ENCODE measurements around the gene HSPB8. TPM values are rescaled to one million over a fixed set of nuclear protein-coding genes. Genes with fewer than 3 reads are reported as not detected.

Gene HSPB8
- total RNA-seq, 6 experiments from 2014 or later: 0.68 to 15.9 (median 2.5) TPM

- no peaks in the 10 kb centered on the region for H3K4me1 ChIP-seq
- WGBS (ENCODE audit: insufficient coverage, low coverage, low lambda C conversion rate, missing lambda C conversion rate): 23% methylated on average over 2 of the region's 2 CpGs
- no peaks in the 10 kb centered on the region for H3K36me3 ChIP-seq
- no peak for DNase-seq
- no peaks in the 10 kb centered on the region for H3K27me3 ChIP-seq
- H3K4me3 ChIP-seq: no peak overlapping the region
- TF ChIP-seq POLR2A (IDR thresholded peaks at IDR 0.05) (no peak), CTCF (IDR thresholded peaks at IDR 0.05) (no peak)
- H3K9me3 ChIP-seq: no peaks in the 10 kb centered on the region
- no peak overlapping the region for H3K27ac ChIP-seq
- peak in 2 of 4 donors; percentile 24 to 28 for ATAC-seq
- intact Hi-C loops (cut with DNase I): no loop called here
Observed at GRCh38 chr12:119204131-119204530, 25.4 kb downstream of the HSPB8 start.

GRCh38 chr12:119204671-119205285, 26.0 kb downstream of the HSPB8 start:
- H3K9me3 ChIP-seq: no peaks in the 10 kb centered on the region
- 71% methylated on average over 1 of the region's 7 CpGs for WGBS (ENCODE audit: insufficient coverage, low coverage, low lambda C conversion rate, missing lambda C conversion rate)
- no peak for ATAC-seq
- H3K4me1 ChIP-seq: no peaks in the 10 kb centered on the region
- intact Hi-C loops (cut with DNase I): no loop called here
- no peak overlapping the region for H3K4me3 ChIP-seq
- no peak for TF ChIP-seq POLR2A (IDR thresholded peaks at IDR 0.05)
- no peak for TF ChIP-seq CTCF (IDR thresholded peaks at IDR 0.05)
- H3K27ac ChIP-seq: no peak overlapping the region
- no peak for DNase-seq
- H3K36me3 ChIP-seq: no peaks in the 10 kb centered on the region
- no peaks in the 10 kb centered on the region for H3K27me3 ChIP-seq

- H3K27ac ChIP-seq: no peak overlapping the region
- ATAC-seq: no peak
Observed at GRCh38 chr12:119206348-119207062, 27.8 kb downstream of the HSPB8 start.

GRCh38 chr12:119207063-119207560, 28.4 kb downstream of the HSPB8 start:
- TF ChIP-seq CTCF (IDR thresholded peaks at IDR 0.05): no peak
- TF ChIP-seq POLR2A (IDR thresholded peaks at IDR 0.05): no peak
- ATAC-seq: no peak
- H3K36me3 ChIP-seq: no peaks in the 10 kb centered on the region
- no peaks in the 10 kb centered on the region for H3K4me1 ChIP-seq
- no peak for DNase-seq
- H3K9me3 ChIP-seq: no peaks in the 10 kb centered on the region
- H3K27ac ChIP-seq: no peak overlapping the region
- H3K27me3 ChIP-seq: no peaks in the 10 kb centered on the region
- no peak overlapping the region for H3K4me3 ChIP-seq
- 61% methylated on average over 2 of the region's 2 CpGs for WGBS (ENCODE audit: insufficient coverage, low coverage, low lambda C conversion rate, missing lambda C conversion rate)
- intact Hi-C loops (cut with DNase I): no loop called here

More at GRCh38 chr12:119206348-119207062, 27.8 kb downstream of the HSPB8 start:
- Histone ChIP-seq H3K4me3 (no peak overlapping the region), H3K27me3 (no peaks in the 10 kb centered on the region), H3K36me3 (no peaks in the 10 kb centered on the region), H3K9me3 (no peaks in the 10 kb centered on the region), H3K4me1 (no peaks in the 10 kb centered on the region)
- DNase-seq: no peak
- intact Hi-C loops (cut with DNase I): no loop called here
- WGBS (ENCODE audit: insufficient coverage, low coverage, low lambda C conversion rate, missing lambda C conversion rate): 60% methylated on average over 8 of the region's 8 CpGs
- TF ChIP-seq CTCF (IDR thresholded peaks at IDR 0.05) (no peak), POLR2A (IDR thresholded peaks at IDR 0.05) (no peak)

Data from right lobe of liver (tissue), 6 donors.